ENCODE measurements around the gene FAM120B.

GRCh38 chr6:170375661-170376060, 69.1 kb downstream of the FAM120B start:
- no peak for TF ChIP-seq OSR1 (CRISPR knock-in tag; IDR thresholded peaks at IDR 0.05)
- no peak for TF ChIP-seq PATZ1 (CRISPR knock-in tag; IDR thresholded peaks at IDR 0.05; ENCODE audit: borderline replicate concordance)
- no peak for TF ChIP-seq RARB (CRISPR knock-in tag; IDR thresholded peaks at IDR 0.05)
- no peak for TF ChIP-seq ARNTL (CRISPR knock-in tag; IDR thresholded peaks at IDR 0.05; ENCODE audit: borderline replicate concordance, low read depth)
- TF ChIP-seq ESRRG (CRISPR knock-in tag; IDR thresholded peaks at IDR 0.05) = no peak
- TF ChIP-seq SNAI2 (CRISPR knock-in tag; IDR thresholded peaks at IDR 0.05) = no peak
- TF ChIP-seq TOX (CRISPR knock-in tag; IDR thresholded peaks at IDR 0.05; ENCODE audit: borderline replicate concordance) = no peak
- TF ChIP-seq CSRNP3 (CRISPR knock-in tag; IDR thresholded peaks at IDR 0.05) = no peak
